Activated CD8-positive, alpha-beta memory T cell treated with anti-CD3 and anti-CD28 coated beads, Interleukin-2, amount 50 U/mL, for 4 hours (primary cell): ENCODE results near the gene BAK1.
A peak's percentile ranks its signal among the peaks of the same experiment; 100 is the strongest.
"Not testable (repeated sequence)": the region's sequence is repeated elsewhere in the genome, so short reads cannot be mapped to it uniquely, and the experiment has no call there.

Source experiments
- DNase-seq: peaks from one replicate; pipeline ENCODE4 v3.0.0-alpha.2; 2020

BAK1 gene

GRCh38 chr6:33549196-33549595, 30.9 kb downstream of the BAK1 start:
- no peak for DNase-seq

- no peak for DNase-seq
Measured at GRCh38 chr6:33547499-33547898, 32.6 kb downstream of the BAK1 start.

GRCh38 chr6:33546766-33547165, 33.3 kb downstream of the BAK1 start:
- DNase-seq = no peak

GRCh38 chr6:33545292-33545691, 34.8 kb downstream of the BAK1 start:
- DNase-seq = not testable (repeated sequence)

GRCh38 chr6:33543116-33543515, 37.0 kb downstream of the BAK1 start:
- DNase-seq = no peak

- no peak for DNase-seq
Measured at GRCh38 chr6:33540768-33541167, 39.3 kb downstream of the BAK1 start.

GRCh38 chr6:33534702-33535101, 45.4 kb downstream of the BAK1 start:
- no peak for DNase-seq

GRCh38 chr6:33533163-33533869, 46.8 kb downstream of the BAK1 start:
- DNase-seq = peak; percentile 51

GRCh38 chr6:33532431-33532830, 47.6 kb downstream of the BAK1 start:
- not testable (repeated sequence) for DNase-seq

- DNase-seq = not testable (repeated sequence)
Measured at GRCh38 chr6:33530617-33531016, 49.5 kb downstream of the BAK1 start.
